GM18907 (cell line): ENCODE data around the gene SYNGR3.
A peak's percentile ranks its signal among the peaks of the same experiment; 100 is the strongest.

Experiments
- ATAC-seq: cut with Tn5 transposase; IDR thresholded peaks from one replicate; pipeline ENCODE4 v1.9.1; 2021; ENCODE audit warnings: mild to moderate bottlenecking, moderate library complexity; ENCODE audit not compliant: unreplicated experiment

SYNGR3 gene

DNA sequence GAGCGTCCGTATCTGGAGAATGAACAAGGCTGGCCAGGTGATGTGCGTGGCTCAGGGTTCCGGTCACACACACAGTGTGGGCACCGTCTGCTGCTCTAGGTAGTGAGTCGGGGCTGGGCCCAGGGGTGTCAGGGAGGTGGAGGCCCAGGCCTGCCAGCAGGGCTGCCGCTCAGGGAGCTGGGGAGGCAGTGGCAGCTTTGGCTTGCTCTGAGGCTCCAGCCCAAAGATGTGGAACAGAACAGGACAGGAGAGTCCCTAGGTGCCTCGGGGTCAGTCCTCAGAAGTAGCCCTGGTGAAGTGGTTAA lies 13.6 kb upstream of the SYNGR3 start:
- no peak for ATAC-seq

DNA sequence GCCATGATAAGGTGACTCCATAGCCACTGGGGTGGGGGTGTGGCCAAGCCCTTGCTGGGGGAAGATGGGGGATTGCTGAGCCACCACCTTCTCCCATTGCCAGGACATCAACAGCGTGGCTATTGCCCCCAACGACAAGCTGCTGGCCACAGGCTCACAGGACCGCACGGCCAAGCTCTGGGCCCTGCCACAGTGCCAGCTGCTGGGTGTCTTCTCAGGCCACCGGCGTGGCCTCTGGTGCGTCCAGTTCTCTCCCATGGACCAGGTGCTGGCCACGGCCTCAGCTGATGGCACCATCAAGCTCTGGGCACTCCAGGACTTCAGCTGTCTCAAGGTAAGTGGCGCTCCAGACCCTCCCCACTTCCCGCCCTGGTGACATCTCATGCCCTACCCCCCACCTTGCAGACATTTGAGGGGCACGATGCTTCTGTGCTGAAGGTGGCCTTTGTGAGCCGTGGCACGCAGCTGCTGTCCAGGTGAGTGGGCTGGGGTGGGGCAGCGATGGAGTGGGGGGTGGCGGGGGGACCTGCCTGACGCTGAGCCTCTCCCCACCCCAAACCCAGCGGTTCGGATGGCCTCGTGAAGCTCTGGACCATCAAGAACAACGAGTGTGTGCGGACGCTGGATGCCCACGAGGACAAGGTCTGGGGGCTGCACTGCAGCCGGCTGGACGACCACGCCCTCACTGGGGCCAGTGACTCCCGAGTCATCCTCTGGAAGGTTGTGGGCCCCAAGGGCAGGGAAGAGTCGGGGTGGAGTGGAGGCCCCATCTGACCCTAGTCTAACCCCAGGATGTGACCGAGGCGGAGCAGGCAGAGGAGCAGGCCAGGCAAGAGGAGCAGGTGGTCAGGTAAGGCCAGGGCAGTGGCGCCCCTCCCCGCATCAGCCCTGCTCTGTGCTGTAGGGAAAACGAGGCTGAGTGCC lies 12.6 kb upstream of the SYNGR3 start:
- no peak for ATAC-seq

DNA sequence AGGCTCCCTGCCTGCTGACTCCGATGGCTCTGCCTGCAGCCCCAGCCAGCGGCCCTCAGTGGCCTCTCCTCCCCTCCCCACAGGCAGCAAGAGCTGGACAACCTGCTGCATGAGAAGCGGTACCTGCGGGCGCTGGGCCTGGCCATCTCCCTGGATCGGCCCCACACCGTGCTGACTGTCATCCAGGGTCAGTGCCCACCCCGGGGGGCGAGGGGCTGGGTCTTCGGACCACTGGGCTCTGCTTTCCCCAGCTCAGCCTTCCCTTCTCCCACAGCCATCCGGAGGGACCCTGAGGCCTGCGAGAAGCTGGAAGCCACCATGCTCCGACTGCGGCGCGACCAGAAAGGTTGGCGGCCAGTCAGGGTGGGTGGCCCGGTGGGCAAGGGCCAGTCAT lies 11.9 kb upstream of the SYNGR3 start:
- no peak for ATAC-seq

DNA sequence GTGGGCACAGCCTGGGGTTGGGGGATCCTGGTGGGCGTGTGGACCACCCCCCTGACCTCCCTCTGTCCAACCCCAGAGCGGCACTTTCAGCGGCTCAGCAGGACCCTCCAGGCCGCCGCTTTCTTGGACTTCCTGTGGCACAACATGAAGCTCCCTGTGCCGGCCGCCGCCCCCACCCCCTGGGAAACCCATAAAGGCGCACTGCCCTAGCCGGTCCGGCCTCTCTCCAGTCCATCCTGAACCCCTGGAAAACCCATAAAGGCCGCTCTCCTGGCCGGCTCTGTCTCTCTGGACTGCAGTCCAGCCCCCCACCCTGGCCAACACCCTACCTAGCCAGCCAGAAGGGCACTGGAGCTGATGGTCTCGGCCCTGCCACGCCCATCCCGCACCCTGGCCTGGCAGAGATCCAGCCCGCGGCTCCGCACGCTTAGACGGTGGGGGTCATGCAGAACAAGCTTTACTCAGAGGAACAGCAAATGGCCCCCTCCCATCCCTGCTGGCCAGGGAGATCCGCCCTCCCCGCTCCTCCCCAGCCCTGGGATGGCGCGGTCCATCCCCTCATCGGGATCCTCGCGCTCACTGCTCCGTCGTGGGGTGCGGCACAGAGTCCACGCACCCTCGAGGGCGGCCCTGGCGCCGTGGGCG lies 11.2 kb upstream of the SYNGR3 start:
- ATAC-seq = no peak

DNA sequence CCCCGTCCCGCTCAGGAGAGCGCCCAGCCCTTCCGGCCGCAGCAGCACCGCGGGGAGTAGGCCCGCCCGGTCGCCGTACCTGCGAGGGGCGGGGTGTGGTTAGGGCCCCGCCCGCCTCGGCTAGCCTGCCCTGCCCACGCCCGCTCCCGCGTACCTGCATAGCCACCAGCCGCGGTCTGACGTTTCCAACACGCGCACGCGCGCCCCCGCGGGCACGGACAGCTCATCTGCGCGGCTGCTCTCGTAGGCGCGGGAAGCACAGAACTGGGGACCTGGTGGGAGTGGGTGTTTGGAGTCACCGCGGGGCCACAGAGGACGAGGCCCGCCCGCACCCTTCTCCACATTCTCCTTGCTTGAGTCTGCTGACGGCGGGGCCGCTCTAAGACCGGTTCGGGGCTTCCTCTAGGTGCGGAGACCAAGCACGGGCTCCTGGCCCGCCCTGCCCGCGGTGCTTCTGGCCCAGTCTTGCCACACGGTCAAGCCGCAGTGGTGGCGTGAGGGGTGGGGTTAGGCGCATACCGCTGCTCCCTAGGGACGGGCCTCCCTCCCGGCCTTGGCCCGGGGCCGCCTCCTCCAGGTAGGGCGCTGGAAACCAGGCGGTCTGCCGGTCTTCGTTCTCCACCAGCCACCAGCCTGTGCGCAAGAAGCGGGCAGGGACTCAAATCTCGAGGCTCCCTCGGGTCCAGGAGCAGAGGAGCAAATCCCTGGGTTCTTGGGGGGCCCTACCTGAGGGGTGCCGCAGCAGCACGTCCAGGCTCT lies 10.3 kb upstream of the SYNGR3 start:
- no peak for ATAC-seq

DNA sequence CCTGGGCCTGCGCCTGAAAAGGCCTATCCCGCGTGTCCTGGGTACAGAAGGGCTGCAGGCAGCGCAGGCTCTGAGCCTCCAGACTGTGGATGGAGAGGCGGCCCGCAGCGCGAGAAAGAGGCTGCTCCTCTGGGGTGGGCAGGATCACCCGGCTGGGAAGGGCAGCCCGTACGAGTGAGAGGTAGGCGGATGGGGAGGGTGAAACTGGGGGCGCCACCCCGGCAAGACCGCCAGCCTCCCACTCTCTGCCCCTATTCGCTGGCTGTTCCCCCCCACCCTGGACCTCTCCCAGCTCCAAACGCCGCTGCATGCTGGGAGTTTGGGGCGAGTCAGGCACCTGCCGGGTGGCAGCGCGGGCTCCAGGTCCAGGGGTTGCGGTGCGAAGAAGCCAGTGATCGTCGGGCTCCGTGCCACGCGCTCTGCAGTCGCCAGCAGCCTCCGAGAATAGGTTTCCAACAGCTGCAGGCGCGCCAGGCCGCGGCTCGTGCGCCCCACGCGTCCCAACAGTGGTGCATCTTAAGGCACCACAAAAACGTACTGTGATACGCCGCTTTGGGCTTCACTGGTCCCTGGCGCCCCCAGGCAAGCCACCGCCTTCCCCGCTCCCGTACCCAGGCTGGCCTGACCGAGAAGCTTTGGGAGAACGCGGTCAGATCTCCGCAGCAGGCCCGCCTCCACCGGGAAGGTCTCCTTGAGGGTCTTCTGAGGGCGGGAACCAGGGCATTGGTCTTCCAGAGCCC lies 9.6 kb upstream of the SYNGR3 start:
- no peak for ATAC-seq

DNA sequence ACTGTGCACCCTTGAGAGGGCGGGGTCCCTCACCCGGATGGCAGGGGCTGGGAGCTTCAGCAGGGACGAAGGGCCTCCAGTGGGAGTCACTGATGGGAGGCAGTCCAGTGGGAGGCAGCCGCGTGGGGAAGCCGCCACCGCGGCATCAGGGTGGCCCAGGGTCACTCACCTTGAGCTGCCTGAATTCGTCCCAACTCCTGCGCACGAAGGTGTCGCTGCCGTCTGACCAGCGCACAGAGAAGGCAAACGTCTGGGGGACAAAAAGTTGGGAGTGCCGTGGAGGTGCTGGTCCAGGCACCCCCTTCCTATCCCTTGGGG lies 9.0 kb upstream of the SYNGR3 start:
- ATAC-seq = no peak

DNA sequence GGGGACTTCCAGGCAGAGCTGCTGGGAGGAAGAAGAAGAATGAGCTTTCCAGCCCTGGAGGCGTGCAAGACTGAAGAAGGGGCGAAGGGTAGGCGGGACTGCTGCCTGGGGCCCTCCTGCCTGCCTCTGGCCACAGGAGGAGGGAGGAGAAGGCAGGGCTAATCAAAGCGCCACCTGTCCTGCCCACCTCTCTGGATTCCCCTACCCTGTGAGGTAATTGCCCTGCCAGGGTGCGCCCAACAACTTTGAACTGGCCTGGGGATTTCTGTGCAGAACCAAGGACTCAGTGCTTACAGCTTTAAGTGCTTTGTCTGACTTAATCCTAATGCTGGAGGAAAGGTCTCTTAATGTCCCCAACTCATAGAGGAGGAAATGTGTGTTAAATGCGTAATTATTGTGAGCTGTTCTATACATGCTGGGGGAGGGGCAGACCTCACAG lies 8.4 kb upstream of the SYNGR3 start, which contains the start of gene NOXO1:
Gene NOXO1, minus strand, starts transcription at position 72 of the 439 bp plus-strand sequence. CDS start 290 bp downstream, outside the sequence.
- no peak for ATAC-seq

DNA sequence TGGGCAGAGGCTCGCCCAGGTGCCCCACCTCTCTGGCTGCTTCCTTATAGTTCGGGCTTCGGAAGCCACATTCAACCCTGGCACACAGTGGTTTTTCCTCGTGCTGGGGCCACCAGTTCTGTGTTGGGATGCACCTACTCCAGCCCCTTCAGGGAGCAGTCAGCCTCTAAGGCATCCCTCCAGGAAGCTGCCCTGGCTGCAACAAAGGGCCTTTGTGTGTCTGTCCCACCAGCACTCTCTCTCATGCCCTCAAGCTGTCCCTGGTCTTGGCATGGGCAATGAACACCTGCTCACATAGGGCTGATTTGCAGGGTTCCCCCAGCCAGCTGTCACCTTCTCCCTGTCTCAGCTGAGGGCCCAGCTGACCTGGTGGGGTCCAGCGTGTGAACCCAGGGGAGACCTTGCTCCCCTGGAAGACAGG lies 7.7 kb upstream of the SYNGR3 start:
- no peak for ATAC-seq

DNA sequence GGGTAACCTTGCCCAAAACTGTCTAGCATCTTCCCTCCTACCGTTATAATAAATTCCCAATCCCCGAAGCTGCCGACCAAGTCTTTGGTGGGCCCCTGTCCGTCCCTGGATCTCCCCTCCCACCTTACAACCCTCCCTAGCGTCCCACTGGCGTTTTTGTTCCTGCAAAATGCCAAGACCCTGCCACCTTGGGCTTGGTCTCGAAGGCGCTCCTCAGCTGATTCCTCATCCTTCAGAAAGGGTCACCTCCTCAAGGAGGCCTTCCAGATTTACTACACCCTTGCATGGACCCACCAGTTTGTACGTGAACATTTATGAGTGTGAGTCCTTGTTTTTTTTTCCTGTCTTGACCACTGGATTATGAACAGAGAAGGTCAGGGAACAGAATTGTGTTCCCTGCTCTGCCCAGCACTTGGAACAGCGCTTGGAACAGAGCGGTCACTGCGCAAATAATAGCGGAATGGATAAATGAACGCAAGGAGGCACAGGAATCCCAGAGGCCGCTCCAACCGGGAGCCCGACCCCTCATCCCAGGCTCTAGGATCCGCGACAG lies 6.7 kb upstream of the SYNGR3 start:
- no peak for ATAC-seq

DNA sequence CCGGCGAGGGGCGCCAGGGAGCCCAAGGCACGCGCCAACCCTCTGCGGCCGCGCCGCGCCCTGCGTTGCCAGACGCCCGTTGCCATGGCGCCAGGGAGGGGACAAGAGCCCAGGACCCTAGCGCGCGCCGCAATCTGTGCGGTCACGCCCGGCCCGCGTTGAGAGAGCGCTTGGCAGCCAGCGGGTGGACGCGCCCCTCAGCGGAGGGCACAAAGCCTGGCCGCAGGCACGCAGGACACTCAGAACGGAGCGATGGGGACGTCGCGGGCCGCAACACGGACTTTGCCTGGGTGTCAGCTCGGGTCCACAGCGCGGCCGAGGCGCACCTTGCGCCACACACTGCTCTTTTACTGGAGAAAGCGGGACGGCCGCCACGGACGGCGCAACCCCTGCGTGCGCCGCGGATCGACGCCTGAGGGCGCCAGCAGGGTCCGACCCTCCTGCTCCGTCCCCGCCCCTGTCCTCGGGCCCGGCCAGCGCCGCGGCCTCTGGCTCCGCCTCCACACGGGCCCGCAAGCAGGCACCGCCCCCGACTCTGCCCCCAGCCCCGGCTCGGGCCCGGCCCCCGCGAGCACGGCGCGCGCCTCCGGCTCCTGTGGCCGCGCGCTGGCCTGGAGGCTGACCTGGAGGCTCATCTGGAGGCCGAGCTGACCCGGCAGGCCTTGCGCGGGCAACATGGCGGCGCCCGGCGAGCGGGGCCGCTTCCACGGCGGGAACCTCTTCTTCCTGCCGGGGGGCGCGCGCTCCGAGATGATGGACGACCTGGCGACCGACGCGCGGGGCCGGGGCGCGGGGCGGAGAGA lies 6.0 kb upstream of the SYNGR3 start, which contains the start of gene GFER:
Gene GFER, plus strand, starts transcription at position 650 of the 803 bp plus-strand sequence. Its CDS starts 26 bp downstream, at position 676.
- ATAC-seq = peak; percentile 78

DNA sequence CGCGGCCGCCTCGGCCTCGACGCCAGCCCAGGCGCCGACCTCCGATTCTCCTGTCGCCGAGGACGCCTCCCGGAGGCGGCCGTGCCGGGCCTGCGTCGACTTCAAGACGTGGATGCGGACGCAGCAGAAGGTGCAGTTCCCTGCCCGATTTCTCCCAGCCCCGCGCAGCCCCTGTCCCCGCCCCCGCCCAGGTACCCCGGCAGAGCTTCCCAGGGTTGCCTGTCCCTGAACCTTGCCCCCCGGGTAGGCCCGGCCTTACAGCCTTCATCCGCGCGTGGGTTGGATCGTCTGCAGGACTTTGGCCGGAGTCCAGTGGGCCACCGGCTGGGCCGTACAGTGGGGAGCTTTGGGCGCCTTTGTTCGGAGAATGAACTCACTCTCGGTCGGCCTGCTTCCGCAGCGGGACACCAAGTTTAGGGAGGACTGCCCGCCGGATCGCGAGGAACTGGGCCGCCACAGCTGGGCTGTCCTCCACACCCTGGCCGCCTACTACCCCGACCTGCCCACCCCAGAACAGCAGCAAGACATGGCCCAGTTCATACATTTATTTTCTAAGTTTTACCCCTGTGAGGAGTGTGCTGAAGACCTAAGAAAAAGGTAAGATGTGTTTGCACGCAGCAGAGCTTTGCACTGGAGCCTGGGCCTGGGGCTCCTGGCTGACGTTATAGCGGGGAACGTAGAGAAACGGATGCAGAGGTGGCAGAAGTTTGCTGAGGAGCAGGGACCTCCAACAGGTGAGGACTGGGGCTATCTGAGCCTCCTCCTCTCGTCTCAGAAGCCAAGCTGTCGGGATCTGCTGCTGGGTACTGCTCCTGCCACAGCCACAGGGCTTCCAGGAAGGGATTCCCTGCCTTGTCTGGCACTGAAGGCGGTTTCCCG lies 5.2 kb upstream of the SYNGR3 start:
- peak; percentile 6 for ATAC-seq

DNA sequence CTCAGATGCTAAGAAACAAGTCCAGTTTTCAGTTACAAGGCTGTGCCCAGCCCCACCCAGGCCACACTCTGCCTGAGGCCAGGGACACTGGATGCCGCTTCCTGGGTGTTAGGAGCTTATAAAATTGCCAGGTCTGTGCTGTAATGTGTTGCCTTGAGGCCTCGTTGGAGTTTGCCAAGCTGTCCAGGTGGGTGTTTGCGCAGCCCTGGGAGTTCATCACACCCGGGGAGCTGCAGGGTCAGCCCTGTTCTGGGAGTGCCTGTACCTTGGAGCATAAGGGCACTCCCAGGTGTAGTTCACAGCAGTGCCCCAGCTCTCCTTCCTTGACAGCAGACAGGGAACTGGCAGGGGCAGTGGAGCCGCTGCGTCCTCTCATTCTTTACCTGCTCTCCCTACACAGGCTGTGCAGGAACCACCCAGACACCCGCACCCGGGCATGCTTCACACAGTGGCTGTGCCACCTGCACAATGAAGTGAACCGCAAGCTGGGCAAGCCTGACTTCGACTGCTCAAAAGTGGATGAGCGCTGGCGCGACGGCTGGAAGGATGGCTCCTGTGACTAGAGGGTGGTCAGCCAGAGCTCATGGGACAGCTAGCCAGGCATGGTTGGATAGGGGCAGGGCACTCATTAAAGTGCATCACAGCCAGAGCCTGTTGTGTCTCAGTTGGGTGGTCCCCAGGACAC lies 4.2 kb upstream of the SYNGR3 start:
- no peak for ATAC-seq

DNA sequence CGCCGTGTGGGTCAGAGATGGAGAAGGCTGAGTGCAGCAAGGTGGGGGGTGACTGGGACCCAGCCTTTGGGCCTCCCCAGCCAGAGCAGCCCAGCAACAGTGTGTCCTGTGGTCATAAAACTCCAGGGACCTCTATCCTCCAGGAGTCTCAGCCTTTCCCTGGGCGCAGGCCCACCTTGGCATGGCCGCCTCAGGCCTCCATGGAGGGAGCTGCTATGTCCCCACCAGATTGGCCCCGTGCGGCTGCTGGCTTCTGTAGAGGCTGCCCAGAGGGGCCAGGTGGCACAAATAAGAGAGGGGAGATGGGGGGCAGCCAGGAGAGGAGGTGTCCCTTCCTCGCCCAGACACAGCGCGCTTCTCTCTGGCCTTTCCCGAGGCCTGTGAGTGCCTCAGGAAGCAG lies 2.6 kb upstream of the SYNGR3 start:
- ATAC-seq = no peak

DNA sequence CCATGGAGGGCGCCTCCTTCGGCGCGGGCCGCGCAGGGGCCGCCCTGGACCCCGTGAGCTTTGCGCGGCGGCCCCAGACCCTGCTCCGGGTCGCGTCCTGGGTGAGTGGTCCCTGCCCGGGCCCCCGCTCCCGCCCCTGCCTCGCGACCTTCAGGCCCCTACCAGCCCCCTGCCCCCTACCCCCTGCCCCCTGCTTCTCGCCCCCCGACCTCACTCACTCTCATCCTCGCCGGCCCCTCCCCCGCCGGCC lies 256 bp downstream of the SYNGR3 start:
- no peak for ATAC-seq

DNA sequence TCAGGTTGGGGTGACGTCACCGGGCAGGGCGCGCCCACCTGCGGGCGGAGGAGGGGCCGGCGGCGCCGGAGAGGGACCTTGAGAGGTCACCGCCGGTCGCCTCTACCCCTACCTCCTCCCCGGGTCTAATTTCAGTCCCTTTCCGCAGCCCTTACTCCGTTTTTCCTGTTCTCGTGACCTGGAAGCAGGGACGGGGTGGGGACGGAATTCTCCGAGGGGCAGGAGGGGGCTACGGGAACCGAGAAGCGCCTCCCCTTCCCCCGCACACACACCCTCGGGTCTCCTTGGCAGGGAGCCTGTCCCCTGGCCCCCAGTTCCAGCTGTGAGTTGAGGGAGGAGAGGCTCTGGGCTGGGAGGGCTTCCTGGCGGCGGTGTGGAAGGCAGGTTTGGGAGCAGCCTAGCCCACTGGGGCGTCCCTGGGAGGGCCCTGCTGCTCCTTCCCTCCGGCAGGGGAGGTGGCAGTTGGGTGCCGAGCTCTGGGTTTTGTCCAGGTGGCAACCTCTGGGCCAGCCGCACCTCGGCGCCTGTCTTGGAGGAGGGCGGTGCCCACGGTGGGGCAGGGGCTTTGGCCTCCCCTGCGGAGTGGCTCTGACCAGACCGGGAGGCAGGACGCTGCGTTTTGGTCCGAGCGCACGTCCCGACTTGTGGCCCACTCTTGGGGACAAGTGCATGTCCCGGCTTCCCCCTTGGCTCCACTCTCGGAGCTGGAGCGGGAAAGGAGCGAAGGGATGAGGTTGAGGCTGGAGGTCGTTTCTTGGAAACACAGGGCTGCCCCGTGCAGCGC lies 773 bp downstream of the SYNGR3 start:
- peak; percentile 6 for ATAC-seq

DNA sequence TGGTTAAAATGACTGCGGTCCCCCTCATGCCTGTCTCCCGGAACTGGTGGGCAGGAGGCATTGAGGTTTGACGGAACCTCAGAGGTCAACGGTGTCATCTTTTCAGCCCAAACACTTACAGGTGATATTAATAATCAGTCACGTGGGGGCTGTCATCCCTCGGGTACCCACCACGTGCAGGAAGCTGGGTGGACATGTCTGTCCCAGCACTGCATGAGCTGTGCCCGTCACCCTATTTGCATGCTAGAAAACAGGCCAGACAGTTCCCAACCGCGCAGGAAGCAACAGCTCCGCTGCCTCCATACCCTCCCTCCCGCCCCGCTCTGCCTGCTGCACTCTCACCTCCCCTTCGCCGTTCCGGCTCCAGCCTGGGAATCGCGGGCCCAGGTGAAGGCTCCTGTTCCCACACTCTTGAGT lies 1.4 kb downstream of the SYNGR3 start:
- peak; percentile 48 for ATAC-seq

DNA sequence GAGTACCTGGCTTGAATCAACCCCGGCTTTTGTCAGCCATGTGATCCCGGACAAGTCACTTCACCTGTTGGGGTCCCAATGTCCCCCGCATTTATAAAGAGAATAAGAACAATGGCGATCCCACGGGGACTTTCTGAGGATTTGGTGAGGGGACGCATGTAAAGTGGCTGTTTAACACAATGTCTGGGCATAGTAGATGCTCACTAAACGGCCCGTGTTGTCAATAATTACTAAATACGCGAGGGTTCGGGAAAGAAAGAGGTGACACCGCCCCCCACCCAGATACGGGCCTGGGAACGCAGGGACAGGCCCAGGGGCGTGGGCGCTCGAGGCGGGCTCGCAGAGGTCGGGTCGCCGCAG lies 1.8 kb downstream of the SYNGR3 start:
- ATAC-seq = no peak
